GM20431 (cell line): ENCODE results near the gene PLAAT4.
"Not testable (repeated sequence)": the region's sequence is repeated elsewhere in the genome, so short reads cannot be mapped to it uniquely, and the experiment has no call there.

Source experiments
- in situ Hi-C: fragments of 300-500 bp; cut with MseI, MboI; formaldehyde crosslinking; loops from one replicate; pipeline ENCODE4 v1.15.0; 2020; ENCODE audit warnings: low sequenced_read_pairs; ENCODE audit not compliant: unreplicated experiment

Gene PLAAT4

DNA sequence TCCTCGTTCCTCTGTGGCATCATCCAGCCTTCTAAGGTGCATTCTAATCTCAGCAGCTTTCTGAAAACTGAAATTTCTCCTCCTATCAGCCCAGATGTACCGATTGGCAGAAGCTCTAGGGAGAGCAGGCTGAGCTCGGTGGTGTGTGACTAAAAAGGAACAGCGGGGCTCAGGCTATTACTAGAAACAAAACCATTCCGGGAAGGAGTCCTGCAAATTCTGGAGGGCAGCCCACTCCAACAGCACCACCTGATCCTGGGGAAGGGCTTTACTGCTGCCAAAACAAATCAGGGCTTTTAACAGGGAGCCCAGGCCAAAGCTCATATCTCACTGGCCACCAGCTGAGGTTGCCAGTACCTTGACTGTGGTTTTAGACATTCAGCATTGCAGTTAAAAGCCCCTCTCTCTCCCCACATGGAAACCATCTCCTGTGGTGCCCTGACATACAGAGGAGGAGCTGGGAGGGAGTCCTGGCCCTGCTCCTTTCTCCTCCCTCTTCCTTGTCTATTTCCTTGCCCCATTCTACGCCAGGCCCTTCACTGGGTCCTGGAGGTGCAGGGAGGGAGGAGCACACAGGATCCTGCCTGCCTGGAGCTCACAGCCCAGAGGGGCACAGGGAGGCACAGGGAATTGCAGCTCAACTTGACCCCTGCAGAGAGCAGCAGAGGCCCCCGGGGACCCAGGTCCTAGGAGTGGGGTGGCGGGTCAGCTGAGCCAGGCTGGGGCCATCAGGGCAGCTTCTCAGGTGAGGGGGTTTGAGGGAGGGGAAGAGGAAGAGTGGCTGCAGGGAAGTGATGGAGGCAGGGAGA lies 889 bp downstream of the PLAAT4 start:
- in situ Hi-C loops = no loop called here

DNA sequence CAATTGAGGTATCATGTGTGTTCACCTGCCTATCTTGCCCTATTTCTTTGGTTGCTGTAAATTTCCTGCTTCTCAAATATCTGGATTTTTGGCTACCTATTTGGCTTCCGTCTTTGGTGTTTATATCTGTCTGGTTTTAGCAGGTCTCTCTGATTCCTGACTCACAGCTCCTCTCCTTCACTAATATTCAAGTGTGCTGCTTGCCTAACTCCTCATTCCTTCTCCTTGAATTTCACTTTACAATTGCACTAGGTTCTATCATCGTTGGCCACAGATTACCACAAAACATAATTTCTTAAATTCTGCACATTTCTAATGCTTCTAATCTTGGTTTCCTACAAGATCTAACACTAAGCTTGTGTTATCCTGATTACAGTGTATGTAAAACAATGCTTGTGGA lies 5.9 kb downstream of the PLAAT4 start:
- in situ Hi-C loops = not testable (repeated sequence)

DNA sequence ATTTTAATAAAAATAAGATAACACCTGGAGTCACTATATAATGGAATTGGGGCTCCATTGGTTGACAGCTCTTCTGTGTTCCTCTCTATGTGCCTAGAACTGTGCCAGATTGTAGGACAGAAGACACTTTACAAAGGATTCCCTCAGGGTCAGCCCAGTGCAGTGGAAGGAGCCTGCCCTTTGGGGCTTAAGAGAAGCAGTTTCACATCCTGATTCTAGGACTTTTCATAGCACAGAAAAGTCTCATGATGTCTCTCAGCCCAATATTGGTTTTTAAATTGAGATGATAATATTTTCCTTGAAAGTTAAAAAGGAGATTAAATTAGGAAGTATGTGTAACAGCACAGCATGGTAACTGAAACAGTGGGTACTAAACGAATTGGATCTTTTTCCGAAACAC lies 7.1 kb downstream of the PLAAT4 start:
- in situ Hi-C loops = no loop called here

DNA sequence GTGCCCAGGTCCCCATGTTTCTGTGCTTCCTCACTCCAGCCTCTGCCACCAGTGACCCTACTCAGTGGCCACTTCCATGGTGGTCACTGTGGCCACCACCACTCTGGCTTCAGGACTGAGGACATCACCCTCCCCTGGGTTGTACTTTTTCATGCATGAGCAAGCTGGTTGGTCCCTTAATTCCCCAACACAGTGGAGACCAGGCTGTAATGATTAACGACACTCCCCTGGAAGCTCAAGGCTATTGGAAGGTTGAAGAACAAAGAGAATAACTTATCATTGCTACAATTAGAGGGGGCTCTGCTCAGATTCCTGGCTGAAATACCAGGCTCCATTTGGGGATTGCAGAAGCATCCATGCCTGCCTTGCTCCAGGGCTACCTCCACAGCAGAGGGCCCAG lies 10.5 kb downstream of the PLAAT4 start:
- in situ Hi-C loops = no loop called here

DNA sequence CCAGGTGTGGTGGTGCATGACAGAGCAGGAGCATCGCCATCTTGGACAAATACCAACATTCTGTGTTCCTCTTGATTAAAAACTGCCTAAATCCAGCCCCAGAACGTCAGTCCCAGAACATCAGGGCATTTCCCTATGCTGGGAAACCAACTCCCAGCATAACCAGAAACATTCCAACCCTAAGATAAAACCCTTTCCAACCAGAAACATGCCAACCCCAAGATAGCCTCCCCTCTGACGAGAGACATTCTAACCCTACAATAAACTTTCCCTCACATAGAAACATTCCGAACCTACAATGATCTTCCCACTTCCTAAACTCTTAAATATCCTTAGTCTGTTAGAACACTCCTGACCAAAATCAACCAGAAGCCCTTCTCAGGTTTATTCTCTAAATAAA lies 11.6 kb downstream of the PLAAT4 start:
- in situ Hi-C loops = no loop called here

DNA sequence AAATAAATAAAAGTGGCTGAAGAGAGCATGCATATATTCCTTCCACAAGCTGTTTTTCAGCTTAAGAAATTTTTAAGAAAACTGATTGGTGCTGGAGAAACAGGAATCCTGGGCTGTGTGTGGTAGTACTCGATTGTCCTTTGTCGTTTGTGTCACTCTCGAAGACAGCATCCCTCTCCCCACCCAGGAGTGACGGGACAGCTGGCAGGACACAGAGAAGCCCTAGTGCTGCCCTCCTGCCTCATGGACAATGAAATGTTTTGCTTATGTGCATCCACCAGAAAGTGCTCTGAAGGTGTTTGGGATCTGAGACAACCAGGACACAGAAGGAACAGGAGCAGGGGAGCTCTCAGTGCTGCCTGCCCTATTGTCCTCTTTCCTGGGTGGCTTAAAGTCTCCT lies 12.8 kb downstream of the PLAAT4 start:
- in situ Hi-C loops = no loop called here

DNA sequence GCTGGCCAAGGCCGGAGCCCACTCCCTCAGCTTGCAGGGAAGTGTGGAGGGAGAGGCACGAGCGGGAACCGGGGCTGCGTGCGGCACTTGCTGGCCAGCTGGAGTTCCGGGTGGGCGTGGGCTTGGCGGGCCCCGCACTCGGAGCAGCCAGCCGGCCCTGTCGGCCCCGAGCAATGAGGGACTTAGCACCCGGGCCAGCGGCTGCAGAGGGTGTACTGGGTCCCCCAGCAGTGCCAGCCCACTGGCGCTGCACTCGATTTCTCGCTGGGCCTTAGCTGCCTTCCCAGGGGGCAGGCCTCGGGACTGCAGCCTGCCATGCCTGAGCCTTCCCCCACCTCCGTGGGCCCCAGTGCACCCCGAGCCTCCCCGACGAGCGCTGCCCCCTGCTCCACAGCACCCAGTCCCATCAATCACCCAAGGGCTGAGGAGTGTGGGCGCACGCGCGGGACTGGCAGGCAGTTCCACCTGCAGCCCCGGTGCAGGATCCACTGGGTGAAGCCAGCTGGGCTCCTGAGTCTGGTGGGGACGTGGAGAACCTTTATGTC lies 13.6 kb downstream of the PLAAT4 start:
- in situ Hi-C loops = not testable (repeated sequence)

DNA sequence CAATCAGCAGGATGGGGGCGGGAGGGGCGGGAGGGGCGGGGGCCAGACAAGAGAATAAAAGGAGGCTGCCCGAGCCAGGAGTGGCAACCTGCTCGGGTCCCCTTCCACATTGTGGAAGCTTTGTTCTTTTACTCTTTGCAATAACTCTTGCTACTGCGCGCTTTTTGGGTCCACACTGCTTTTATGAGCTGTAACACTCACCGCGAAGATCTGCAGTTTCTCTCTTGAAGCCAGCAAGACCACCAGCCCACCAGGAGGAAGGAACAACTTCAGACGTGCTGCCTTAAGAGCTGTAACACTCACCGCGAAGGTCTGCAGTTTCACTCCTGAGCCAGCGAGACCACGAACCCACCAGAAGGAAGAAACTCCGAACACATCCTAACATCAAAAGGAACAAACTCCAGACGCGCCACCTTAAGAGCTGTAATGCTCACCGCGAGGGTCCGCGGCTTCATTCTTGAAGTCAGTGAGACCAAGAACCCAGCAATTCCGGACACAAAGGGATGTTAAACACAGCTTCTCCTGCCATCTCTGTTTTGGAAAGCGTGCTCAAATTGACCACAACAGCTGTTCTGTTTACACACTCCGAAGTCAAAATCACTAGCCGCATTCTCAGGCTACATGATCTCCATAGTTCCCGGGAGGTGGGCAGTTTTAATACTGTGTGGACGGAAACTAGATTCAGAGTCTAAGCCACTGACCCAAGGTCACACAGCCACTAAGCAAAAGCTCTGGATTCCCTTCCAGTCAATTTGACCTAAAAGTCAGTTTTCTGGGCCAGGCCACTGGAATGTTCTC lies 14.7 kb downstream of the PLAAT4 start:
- in situ Hi-C loops = no loop called here

DNA sequence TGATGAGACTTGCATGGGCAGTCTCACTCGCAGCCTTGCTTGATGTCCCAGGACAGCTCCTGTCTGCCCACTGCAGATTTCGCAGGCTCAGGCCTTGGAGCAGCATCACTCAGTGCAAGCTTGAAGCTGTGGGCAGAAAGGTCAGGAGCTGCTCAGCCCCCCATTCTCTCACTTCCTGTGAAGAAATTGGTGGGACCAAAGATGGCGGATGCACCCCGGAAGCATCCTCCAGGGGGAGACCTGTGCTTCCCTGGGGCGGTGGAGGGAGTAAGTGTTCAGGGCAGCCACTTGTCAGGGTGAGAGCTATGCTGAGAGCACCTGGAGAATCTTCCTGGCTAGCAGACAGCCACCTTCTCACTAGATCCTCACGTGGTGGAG lies 15.3 kb downstream of the PLAAT4 start:
- in situ Hi-C loops = no loop called here

DNA sequence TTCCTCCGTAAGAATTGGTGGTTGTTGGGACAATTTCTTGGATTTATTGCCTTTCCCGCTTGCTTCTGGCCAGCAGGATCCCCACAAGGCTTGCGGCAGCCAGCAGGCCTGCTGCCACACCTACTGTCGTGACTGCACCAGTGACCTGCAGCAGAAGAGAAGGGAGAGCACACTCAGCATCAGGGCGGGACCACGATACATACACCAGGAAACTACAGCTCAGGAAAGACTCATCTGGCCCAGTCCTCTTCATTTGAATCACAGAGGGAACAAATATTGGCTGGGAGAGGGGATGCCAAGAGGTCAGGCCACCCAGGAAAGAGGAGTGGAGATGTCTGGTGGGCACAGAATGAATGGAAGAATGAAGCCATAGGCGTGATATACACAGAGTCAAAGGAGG lies 16.3 kb downstream of the PLAAT4 start:
- in situ Hi-C loops = no loop called here

DNA sequence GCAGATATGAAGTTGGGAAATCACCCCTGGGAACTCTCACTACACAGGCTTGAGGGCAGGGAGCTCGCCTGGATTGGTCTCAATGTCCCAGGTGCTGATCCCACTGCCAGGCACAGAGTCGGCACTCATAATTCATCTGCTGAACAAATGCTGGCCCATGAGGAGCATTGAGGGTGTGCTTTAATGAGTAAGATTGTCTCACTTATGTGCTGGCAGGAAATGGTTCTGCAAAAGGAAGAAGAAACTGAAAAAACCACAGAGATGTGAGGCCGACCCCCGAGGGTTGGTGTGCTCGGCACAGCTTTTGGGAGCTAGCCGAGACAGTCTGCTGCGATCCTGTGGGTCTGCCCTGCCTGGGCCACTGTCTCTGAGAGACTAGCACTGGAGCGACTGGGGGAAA lies 17.2 kb downstream of the PLAAT4 start:
- in situ Hi-C loops = no loop called here

DNA sequence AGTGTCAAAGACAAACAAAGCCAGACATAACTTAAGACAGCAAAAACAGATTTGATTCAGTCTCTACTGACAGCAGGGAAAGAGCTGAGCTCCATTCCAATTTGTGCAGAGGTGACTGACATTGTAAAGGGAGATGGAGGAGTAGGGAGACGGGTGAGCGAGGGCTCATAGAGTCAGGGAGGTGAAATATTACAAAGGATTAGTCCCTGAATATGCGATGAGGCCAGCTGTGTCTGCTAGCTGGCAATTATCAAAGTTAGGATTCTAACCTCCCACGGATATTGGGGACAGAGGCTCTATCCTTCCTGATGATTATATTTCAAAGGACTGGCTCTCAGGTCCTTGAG lies 18.2 kb downstream of the PLAAT4 start:
- in situ Hi-C loops = no loop called here

DNA sequence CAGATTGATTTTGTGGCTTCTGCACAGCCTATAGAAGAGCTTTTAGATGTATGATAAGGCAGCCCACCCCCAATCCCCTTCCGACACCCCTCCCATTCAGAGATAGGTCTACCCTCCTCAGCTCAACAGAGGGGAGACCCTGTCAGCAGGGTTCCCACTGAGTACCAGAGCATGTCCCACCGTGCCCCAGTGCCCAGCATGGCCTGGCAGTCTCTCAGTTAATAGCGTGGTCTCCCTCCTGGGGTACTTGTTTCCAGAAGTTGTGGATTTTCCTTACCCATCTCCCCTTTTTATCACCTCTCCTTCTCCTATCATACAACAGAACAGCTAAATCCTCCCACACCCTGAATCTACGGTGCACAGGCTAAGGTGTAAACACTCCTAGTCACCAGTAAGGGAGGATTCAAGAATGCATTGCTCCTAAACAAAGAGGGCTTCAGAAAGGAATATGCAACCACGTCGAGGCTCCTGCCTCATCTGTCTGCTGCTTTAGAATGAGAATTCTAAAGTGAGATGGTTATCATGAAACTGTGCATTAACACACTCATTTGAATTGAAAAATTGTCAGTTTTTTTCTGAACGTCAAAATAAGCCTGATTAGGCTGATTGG lies 19.9 kb downstream of the PLAAT4 start:
- in situ Hi-C loops = no loop called here

DNA sequence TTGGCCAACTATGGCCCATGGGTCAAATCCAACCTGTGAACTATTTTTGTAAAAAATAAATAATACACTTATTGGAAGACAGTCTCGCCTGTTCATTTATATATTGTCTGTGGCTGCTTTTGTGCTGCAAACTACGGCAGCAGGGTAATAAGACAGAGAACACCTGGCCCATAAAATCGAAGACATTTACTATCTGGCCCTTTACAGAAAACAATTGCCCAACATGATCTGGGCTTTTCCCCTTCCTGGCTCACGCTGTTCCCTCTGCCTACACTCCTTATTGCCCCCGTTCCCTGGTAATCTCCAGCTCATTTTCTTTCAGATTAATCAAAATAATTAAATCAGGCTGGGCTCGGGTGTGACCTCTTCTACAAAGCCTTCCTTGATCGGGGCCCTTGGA lies 21.0 kb downstream of the PLAAT4 start:
- in situ Hi-C loops = no loop called here

DNA sequence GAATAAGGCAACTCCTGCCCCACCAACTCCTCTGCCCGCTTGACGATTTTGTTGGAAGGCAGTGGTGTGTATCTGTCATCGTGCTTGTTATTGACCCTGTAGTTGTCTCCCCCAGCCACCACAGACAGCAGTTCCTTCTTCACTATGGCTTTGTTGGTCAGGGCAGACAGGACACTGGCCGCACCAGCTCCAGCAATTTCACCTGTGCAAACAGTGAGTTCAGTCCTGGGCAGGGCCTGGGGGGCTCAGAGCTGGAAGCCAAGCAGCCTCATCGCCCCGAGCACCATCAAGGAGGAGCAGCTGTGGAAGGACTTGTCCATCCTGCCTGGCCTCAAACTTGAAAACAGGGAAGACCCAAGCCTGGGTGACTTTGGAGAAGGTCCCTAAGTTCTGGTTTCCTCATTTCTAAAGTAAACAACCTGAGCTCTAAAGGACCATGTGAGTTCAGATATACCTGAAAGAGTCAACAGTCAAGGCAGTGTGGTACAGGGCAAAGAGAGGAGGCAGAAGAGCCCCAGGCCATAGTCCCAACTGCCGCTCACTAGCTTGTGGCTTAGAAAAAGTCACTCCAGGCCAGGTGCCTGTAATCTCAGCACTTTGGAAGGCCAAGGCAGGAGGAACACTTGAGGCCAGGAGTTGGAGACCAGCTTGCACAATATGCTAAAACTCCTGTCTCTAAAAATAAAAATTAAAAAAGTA lies 22.0 kb downstream of the PLAAT4 start:
- in situ Hi-C loops = no loop called here

DNA sequence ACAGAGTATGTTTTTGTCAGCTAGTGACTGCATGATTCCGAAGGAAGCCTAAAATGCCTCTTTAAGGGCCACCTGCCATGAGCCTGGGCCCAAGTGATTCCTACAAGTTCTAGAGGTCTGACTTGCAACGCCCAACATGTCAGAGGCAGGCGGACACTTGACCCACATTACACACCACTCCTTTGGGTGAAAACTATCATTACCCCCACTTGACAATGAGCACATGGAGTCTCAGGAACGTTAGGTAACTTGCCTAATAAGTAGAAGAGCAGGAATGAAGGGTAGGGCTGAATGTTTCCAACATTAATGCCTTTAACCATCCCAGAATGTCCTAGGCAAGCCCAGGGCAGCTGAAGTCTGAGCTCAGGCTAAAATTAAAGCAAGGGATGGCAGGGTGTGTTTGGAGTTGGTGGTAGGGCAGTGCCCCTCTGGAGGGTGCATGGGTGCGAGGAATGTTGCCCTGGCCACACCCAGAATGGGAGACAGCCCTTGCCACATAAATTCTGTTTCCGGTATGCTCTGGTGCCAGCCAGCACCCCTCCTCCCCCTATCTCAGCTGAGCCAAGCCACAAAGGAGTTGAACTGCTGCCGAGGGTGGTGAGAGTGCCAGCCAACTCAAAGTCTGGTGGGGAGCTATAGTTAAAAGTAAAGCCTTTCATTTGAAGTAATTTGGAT lies 24.0 kb downstream of the PLAAT4 start:
- in situ Hi-C loops = no loop called here

DNA sequence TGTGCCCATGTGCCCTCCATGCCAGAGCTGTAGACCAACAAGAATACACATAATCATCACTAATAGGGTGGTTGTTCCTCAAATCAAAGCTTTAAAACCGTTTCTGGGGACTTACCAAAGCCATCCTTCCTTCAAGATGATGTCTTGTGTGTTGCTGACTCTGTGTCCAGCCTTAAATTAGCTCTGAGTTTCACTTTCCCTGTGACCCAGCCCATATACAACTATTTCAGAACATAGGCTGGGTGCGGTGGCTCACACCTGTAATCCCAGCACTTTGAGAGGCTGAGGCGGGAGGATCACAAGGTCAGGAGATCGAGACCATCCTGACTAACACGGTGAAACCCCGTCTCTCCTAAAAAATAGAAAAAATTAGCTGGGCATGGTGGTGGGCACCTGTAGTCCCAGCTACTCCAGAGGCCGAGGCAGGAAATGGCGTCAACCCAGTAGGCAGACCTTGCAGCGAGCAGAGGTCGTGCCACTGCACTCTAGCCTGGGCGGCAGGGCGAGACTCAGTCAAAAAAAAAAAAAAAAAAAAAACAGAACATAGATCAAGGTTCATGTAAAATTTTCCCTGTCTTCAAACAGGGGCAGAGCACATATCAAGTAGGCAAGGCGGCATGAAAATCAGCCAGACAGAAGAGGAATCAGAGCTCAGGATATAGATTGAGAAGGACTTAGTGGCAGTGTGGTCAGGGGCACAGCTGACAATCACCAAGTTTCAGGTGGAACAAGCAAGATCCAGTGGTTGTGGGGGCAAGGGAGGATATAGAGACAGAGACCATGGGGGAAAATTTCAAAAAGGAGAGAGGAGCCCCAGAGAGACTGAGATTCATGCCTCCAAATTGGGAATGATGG lies 26.8 kb downstream of the PLAAT4 start, which contains the start of gene PLAAT2:
Gene PLAAT2 (minus strand): TSS at position 179 of the 855 bp plus-strand sequence. CDS start 55 bp downstream, at position 124.
- in situ Hi-C loops = no loop called here

DNA sequence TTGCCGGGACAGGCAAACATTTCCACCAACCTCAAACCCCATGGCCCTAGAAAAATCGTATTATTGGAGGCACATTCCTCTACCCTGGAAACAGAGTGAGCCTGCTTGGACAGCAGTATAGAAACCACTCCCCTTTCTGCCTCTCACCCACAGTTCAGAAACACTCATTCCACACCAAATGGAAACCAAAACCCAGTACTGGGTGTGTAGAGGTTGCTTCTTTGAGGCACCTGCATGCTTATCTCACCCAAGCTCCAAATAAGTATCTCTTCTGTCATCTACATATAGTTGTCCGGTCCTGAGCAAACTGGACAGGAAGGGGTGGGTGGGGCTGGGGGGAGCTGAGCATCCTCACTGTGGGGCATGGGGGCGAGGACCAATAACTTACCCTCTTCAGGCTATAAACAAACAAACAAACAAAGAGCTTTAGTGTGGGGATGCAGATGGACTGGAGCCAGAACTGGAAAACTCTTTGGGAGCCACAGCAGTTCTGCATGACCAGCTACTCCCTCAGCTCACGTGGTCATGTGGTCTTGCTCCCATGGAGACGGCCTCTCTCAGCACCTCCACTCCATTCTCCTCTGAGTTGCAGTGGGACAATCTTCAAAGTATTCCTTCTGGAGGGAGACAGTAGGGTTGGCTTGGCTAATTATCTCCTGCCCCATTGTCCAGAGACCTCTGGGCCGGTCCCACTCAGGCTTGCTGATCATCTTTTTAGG lies 27.6 kb downstream of the PLAAT4 start:
- in situ Hi-C loops = no loop called here
